GM10847 (cell line): Measurements from ENCODE around the gene SOX10.

Experiments used
- POLR2A ChIP-seq: IDR thresholded peaks from 2 replicates; pipeline ENCODE4 v1.6.1; 2011; ENCODE audit not compliant: insufficient read length; ENCODE audit errors: extremely low read depth

The SOX10 gene

GRCh38 chr22:37983860-37984791 lies at the start of gene SOX10:
Gene SOX10 (minus strand): TSS chr22:37984555. CDS start chr22:37983784, 771 bp downstream.
- no peak for TF ChIP-seq POLR2A

GRCh38 chr22:38033522-38034277 lies 49.3 kb upstream of the SOX10 start:
- TF ChIP-seq POLR2A = no peak

GRCh38 chr22:38032681-38033521 lies 48.5 kb upstream of the SOX10 start:
- no peak for TF ChIP-seq POLR2A

DNA sequence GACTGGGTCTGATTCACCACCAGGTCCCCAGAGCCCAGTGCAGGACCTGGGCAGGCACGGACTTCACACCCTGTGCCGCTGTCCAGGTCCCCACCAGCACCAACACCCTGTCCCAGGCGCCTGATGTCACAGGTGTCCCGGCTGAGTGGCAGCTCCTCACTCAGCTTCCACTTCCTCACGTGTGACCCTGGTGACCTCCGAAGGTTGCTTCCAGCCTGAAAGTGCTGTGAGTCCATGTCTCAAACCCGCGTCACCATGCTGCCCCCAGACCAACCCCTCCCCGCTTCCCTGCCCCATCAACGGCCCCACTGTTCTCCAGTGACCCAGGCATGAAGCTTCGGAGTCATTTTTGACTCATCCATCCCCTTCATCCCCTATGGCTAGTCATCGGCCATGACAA lies 47.1 kb upstream of the SOX10 start:
- no peak for TF ChIP-seq POLR2A

DNA sequence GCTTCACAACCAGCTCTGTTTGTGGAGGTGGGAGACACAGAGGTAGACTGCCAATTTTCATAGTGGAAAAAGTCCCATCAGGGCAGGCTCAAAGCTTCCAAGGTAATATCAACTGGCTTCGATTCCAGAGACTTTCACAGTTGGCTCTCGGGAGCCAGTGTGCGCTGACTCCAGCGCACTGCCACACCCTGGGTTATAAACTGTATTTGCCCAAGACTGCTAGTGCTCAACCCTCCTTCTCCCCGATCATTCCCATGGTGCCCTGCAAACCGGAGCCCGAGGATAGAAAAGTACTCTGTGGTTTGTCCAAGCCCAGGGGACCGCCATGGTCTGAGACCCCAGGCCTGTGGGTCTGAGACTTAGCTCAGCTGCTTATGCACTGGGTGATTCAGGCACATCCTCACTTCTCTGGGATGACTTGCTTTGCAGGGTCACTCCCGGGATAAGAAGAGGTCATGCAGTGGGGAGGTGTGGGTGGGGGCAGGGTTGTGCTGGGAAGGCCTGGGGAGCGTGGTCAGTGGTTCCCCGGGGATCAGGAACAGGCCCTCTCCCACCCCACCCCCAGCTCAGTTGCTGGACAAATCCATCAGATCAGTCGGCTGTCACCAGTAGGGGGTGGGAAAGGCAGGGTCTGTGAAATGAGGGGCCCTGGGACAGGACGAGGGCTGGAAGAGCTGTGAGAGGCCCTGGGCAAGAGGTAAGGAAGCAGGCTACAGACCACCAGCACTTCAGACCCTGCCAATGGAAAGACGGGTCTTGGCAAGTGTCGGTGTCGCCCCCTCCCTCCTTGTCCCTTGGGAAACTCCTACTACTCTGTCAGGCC lies 46.2 kb upstream of the SOX10 start:
- TF ChIP-seq POLR2A = no peak

DNA sequence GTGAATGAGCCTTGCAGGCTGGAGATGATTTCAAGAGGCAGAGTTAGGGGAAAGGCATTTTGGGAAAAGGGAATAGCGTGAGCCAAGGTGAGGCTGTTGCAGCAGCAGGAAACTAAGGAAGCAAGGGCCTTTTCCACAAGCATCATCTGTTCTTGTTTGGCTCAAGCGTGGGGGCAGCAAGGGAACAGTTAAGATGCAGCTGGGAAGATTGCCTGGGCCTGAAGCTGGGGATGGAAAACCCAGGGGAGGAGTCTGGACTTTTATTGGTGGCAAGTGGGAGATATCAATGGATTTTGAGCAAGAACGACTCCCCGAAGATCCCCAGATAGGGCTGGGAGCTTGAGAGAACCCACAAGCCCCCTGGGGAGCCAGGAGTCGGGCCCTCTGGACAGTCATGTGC lies 45.5 kb upstream of the SOX10 start:
- no peak for TF ChIP-seq POLR2A

GRCh38 chr22:38029370-38029769 lies 45.0 kb upstream of the SOX10 start:
- TF ChIP-seq POLR2A = no peak

GRCh38 chr22:38028344-38029130 lies 44.2 kb upstream of the SOX10 start:
- TF ChIP-seq POLR2A = no peak

DNA sequence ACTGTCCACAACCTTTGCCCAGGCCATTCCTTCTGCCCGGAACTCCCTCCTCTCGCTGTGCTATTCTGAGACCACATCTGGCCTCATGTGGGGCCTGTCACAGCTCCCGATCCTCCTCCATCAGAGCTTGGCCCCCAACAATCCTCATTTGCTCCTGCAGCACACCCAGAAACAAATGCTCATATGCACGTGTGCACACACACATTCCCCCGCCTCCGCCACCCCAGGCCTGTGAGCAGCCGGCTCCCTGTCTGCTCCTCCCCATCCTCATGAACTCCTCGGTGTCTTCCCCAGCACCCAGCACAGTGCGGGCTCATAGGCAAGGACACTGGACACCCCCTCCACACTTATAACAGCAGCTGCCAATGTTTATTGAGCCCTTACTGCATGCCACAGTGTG lies 43.1 kb upstream of the SOX10 start:
- TF ChIP-seq POLR2A = no peak

GRCh38 chr22:38026130-38027111 lies 42.1 kb upstream of the SOX10 start:
- no peak for TF ChIP-seq POLR2A

- no peak for TF ChIP-seq POLR2A
These were observed 41.2 kb upstream of the SOX10 start for GRCh38 chr22:38025514-38025913.

- TF ChIP-seq POLR2A = no peak
These were observed 38.7 kb upstream of the SOX10 start for GRCh38 chr22:38023045-38023444.

DNA sequence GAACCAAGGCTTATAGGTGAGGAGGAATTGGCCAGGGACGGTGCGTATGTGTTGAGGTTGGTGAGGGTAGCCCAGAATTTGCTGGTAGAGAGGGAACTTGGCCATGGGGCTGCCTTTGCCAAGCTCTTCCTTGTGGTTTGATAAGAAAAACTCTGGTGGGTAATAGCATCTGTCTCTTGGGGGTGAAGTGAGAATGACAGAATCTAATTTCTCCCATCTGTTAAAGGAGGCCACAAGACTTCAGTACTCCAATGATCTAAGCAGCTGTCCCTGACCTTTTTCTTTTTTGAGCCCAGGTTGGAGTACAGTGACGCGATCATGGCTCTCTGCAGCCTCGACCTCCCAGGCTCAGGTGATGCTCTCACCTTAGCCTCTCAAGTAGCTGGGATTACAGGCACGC lies 36.9 kb upstream of the SOX10 start:
- no peak for TF ChIP-seq POLR2A
